ENCODE results near the gene PIK3R2. TPM values are rescaled to one million over a fixed set of nuclear protein-coding genes. Genes with fewer than 3 reads are reported as not detected.

PIK3R2 gene
- total RNA-seq, 4 donors from 2014 or later: 30.5 to 135 (median 31.2) TPM

DNA sequence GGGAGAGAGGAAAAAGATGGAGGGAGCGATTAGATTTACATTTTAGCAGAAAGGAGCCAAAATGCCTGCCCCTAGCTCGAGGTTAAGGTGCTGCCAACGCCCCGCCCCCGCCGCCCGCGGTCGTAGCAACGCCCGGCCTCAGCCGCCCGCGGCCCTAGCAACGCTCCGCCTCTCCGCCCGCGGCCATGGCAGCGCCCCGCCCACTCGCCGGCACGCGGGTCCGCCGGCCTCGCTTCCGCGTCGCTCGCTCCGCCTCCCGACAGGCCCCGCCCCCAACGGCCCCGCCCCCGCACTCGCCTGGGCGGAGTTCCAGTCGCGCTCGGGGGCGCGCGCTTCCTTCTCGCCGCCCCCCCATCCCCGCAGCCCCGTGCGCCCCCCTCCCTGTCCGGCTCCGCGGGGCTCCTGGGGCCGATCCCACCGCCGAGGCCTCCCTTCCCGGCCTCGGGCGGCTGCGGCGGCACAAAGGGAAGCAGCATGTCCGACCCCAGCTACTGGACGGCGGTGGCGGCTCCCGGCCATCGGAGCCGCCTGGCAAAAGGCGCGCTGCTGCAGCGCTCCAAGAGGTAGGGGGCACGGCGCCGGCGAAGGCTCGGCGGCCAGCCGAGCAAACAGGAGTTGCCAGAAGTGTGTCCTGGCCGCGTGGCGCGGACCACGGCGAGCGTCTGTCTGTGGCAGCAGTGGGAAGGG lies 35.1 kb upstream of the PIK3R2 start:
- 1% methylated on average over 33 of the region's 86 CpGs; no CpG with 5 or more reads in 1 of the 2 donors for WGBS, 2 donors (ENCODE audit: low coverage in 1 of 2)
- in situ Hi-C loops (cut with MboI; ENCODE audit: low pct_ligation_motif_present in 1 of 4, low pct_unique_long_range_greater_than_20kb in 1 of 4, low sequenced_read_pairs in 3 of 4): no loop called here
- peak overlapping the region; percentile 80 to 85 (median 83) for H3K27ac ChIP-seq

DNA sequence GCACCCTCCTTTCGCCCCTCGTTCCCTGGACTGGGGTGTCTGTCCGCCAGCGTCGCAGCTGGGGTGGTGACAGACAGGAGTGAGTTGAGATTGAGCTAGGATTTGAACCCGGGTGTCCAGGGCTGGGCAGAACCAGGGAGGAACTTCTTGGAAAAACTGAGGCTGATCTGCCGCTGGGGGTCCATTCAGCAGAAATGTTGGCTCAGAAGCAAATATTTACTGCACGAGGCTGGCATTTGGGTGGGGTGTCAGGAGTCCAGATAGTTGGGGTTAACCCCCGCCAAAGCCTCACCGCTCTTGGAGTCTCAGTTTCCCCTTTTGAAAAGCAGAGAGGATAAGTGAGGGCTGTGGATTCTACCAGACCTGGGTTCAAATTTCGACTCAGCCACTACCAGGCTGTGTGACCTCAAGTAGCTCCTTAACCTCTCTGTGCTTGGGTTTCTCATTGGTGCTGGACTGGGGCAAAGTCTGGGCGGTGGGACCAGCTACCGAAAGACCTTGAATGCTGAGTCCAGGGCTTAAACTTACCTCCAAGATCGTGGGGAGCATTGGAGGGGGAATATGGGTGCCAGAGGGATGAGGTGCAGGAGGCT lies 34.4 kb upstream of the PIK3R2 start:
- Histone ChIP-seq H3K27ac (peak overlapping the region; percentile 80 to 85 (median 83)), H3K9me3 (no peaks in the 10 kb centered on the region), H3K4me3 (peak overlapping the region; percentile 66 to 93 (median 77)), H3K36me3 (no peaks in the 10 kb centered on the region), H3K27me3 (no peaks in the 10 kb centered on the region), H3K4me1 (peaks cover 10 to 23% (median 18%) of the 10 kb centered on the region in 4 donors)
- in situ Hi-C loops (cut with MboI; ENCODE audit: low pct_ligation_motif_present in 1 of 4, low pct_unique_long_range_greater_than_20kb in 1 of 4, low sequenced_read_pairs in 3 of 4): no loop called here
- intact Hi-C loops (cut with DNase I; ENCODE audit: low total_unique reads): no loop called here
- TF ChIP-seq, protein P1, sequence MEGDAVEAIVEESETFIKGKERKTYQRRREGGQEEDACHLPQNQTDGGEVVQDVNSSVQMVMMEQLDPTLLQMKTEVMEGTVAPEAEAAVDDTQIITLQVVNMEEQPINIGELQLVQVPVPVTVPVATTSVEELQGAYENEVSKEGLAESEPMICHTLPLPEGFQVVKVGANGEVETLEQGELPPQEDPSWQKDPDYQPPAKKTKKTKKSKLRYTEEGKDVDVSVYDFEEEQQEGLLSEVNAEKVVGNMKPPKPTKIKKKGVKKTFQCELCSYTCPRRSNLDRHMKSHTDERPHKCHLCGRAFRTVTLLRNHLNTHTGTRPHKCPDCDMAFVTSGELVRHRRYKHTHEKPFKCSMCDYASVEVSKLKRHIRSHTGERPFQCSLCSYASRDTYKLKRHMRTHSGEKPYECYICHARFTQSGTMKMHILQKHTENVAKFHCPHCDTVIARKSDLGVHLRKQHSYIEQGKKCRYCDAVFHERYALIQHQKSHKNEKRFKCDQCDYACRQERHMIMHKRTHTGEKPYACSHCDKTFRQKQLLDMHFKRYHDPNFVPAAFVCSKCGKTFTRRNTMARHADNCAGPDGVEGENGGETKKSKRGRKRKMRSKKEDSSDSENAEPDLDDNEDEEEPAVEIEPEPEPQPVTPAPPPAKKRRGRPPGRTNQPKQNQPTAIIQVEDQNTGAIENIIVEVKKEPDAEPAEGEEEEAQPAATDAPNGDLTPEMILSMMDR (IDR thresholded peaks at IDR 0.05): no peak
- TF ChIP-seq EP300 (IDR thresholded peaks at IDR 0.05; ENCODE audit: low read depth) (no peak), POLR2AphosphoS5 (IDR thresholded peaks at IDR 0.05) (no peak), POLR2A (IDR thresholded peaks at IDR 0.05) (no peak)
- no peak for DNase-seq
- WGBS, 2 donors (ENCODE audit: low coverage in 1 of 2): 34% methylated on average over 10 of the region's 14 CpGs; no CpG with 5 or more reads in 1 of the 2 donors

More for the DNA sequence above, 35.1 kb upstream of the PIK3R2 start:
- Histone ChIP-seq H3K4me3 (peak overlapping the region; percentile 66 to 93 (median 77)), H3K9me3 (no peaks in the 10 kb centered on the region), H3K4me1 (peaks cover 10 to 24% (median 18%) of the 10 kb centered on the region in 4 donors), H3K27me3 (no peaks in the 10 kb centered on the region), H3K36me3 (no peaks in the 10 kb centered on the region)
- DNase-seq: peak; percentile 95
- intact Hi-C loops (cut with DNase I; ENCODE audit: low total_unique reads): no loop called here
- TF ChIP-seq POLR2A (IDR thresholded peaks at IDR 0.05) (no peak), EP300 (IDR thresholded peaks at IDR 0.05; ENCODE audit: low read depth) (no peak), POLR2AphosphoS5 (IDR thresholded peaks at IDR 0.05) (no peak)
- TF ChIP-seq, protein P1 (IDR thresholded peaks at IDR 0.05): no peak

DNA sequence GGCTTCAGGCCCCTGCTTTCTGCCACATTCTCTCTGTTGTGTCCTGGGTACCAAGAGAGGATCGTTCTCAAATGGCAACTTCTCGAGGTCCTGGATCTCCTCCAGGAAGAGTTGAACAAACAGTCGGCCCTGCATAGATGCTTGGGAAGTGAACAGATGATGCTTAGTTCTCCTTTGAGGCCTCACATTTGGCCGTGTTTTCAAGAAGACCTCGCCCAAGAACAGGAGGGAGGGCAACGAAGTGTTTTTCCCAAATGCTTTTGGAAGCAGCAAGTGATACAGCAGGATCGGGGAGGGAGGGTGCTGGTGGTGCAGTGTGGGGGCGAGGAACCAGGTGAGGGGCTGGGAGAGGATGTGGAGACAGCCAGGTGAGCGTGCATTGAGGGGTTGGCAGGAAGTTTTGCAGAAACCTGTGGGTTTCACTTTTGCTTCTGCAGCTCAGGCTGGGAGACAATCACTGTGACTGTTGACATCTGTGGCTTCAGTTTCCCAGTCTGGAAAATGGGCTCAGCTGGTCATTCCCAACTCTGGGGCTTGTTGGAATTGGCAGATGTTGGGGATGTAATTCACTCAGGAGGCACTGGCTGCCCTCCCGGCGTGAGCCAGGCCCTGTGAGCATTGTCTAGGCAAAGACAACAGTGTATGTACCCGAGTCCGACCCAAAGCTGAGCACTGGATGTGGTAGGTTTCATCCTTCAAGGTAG lies 33.8 kb upstream of the PIK3R2 start:
- Histone ChIP-seq H3K4me3 (peak overlapping the region in 1 of 4 donors; percentile 93), H3K36me3 (peaks cover 0 to 4% (median under 1%) of the 10 kb centered on the region in 4 donors), H3K27ac (peak overlapping the region; percentile 80 to 85 (median 83)), H3K27me3 (no peaks in the 10 kb centered on the region), H3K9me3 (no peaks in the 10 kb centered on the region), H3K4me1 (peaks cover 10 to 23% (median 18%) of the 10 kb centered on the region in 4 donors)
- in situ Hi-C loops (cut with MboI; ENCODE audit: low pct_ligation_motif_present in 1 of 4, low pct_unique_long_range_greater_than_20kb in 1 of 4, low sequenced_read_pairs in 3 of 4) (no loop called here), intact Hi-C loops (cut with DNase I; ENCODE audit: low total_unique reads) (no loop called here)
- 35% methylated on average over 13 of the region's 13 CpGs; no CpG with 5 or more reads in 1 of the 2 donors for WGBS, 2 donors (ENCODE audit: low coverage in 1 of 2)
- peak; percentile 42 for DNase-seq
- TF ChIP-seq, protein P1 (IDR thresholded peaks at IDR 0.05): no peak
- TF ChIP-seq POLR2A (IDR thresholded peaks at IDR 0.05) (no peak), POLR2AphosphoS5 (IDR thresholded peaks at IDR 0.05) (no peak), EP300 (IDR thresholded peaks at IDR 0.05; ENCODE audit: low read depth) (no peak)

DNA sequence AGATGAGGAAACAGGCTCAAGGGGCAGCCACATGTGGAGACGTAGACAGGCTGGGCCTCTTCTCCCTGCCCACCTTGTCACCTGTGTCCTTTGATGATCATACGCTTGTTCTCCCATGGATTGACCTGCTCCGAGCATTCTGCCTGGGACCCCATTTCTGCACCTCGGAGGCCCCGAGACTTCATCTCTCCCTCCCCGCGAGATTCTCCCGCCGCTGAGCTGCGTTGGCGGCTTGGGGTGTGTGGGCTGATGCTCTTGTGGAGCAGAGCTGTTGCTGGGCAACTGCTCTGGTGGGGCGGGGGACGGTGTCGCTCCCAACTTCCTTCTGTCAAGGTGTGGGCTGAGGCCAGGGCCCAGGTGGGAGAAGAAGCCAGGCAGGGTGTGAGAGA lies 33.3 kb upstream of the PIK3R2 start:
- Histone ChIP-seq H3K9me3 (no peaks in the 10 kb centered on the region), H3K27ac (peak overlapping the region; percentile 4 to 83 (median 45)), H3K4me1 (peaks cover 10 to 23% (median 18%) of the 10 kb centered on the region in 4 donors), H3K4me3 (no peak overlapping the region), H3K36me3 (peaks cover 0 to 6% (median 2%) of the 10 kb centered on the region in 4 donors), H3K27me3 (no peaks in the 10 kb centered on the region)
- in situ Hi-C loops (cut with MboI; ENCODE audit: low pct_ligation_motif_present in 1 of 4, low pct_unique_long_range_greater_than_20kb in 1 of 4, low sequenced_read_pairs in 3 of 4) (no loop called here), intact Hi-C loops (cut with DNase I; ENCODE audit: low total_unique reads) (no loop called here)
- no peak for DNase-seq
- TF ChIP-seq EP300 (IDR thresholded peaks at IDR 0.05; ENCODE audit: low read depth) (no peak), POLR2A (IDR thresholded peaks at IDR 0.05) (no peak), POLR2AphosphoS5 (IDR thresholded peaks at IDR 0.05) (no peak)
- TF ChIP-seq, protein P1 (IDR thresholded peaks at IDR 0.05): no peak
- WGBS, 2 donors (ENCODE audit: low coverage in 1 of 2): 74 to 80% methylated on average over 3 to 14 of the region's 14 CpGs

Data from transverse colon (tissue), 4 donors.